ENCODE results near the gene HYAL2. TPM values are rescaled to one million over a fixed set of nuclear protein-coding genes. Genes with fewer than 3 reads are reported as not detected.
A peak's percentile ranks its signal among the peaks of the same experiment; 100 is the strongest.

The HYAL2 gene
- total RNA-seq, 1 donor from 2014 or later: 4.2 TPM

GRCh38 chr3:50358911-50359759 is 36.6 kb upstream of the HYAL2 start, which contains the start of gene TMEM115:
TMEM115 (minus strand) TSS chr3:50359521; CDS start chr3:50359063, 458 bp downstream.
- H3K36me3 Mint-ChIP-seq (ENCODE audit: low read depth): peaks cover 36% of the 10 kb centered on the region
- CTCF ChIA-PET: interaction anchor here (0.8 kb wide), 1 partner anchor 12 kb away, joined by 3 read pairs; no protein-coding TSS in a partner anchor

GRCh38 chr3:50358355-50358910 is 35.9 kb upstream of the HYAL2 start:
- DNase-seq (no peak), ATAC-seq (ENCODE audit: low read depth) (no peak)
- ChIA-PET POLR2A (interaction anchor here (1.0 kb wide), 1 partner anchor 18 kb away, joined by 3 read pairs; the partner anchor contains the start of gene RASSF1), CTCF (no interaction called here)
- Mint-ChIP-seq H3K36me3 (ENCODE audit: low read depth) (peaks cover 41% of the 10 kb centered on the region), H3K4me1 (peaks cover 48% of the 10 kb centered on the region), H3K27me3 (no peaks in the 10 kb centered on the region), H3K4me3 (peak overlapping the region; percentile 96), H3K9me3 (no peaks in the 10 kb centered on the region), H3K27ac (peak overlapping the region; percentile 78)
- intact Hi-C loops (cut with micrococcal nuclease): loop anchor here (2.0 to 10.0 kb wide), 4 partner anchors 159 to 1696 kb away; partner anchors contain the start of genes DUSP7, HEMK1 and MANF
- TF ChIP-seq, protein P1, sequence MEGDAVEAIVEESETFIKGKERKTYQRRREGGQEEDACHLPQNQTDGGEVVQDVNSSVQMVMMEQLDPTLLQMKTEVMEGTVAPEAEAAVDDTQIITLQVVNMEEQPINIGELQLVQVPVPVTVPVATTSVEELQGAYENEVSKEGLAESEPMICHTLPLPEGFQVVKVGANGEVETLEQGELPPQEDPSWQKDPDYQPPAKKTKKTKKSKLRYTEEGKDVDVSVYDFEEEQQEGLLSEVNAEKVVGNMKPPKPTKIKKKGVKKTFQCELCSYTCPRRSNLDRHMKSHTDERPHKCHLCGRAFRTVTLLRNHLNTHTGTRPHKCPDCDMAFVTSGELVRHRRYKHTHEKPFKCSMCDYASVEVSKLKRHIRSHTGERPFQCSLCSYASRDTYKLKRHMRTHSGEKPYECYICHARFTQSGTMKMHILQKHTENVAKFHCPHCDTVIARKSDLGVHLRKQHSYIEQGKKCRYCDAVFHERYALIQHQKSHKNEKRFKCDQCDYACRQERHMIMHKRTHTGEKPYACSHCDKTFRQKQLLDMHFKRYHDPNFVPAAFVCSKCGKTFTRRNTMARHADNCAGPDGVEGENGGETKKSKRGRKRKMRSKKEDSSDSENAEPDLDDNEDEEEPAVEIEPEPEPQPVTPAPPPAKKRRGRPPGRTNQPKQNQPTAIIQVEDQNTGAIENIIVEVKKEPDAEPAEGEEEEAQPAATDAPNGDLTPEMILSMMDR (IDR thresholded peaks at IDR 0.05): no peak

More at GRCh38 chr3:50358911-50359759, 36.6 kb upstream of the HYAL2 start, which contains the start of gene TMEM115:
- no peaks in the 10 kb centered on the region for H3K9me3 Mint-ChIP-seq
- intact Hi-C loops (cut with micrococcal nuclease): loop anchor here (1.0 to 10.0 kb wide), 11 partner anchors 8 to 1696 kb away; partner anchors contain the start of genes DUSP7, HEMK1, HYAL3 and IFRD2
- POLR2A ChIA-PET: interaction anchor here (0.6 to 1.6 kb wide), 7 partner anchors 9 to 58 kb away, joined by 3 to 15 read pairs (median 5); partner anchors contain the start of genes CYB561D2, NPRL2 and RASSF1
- peak; percentile 100 for ATAC-seq (ENCODE audit: low read depth)
- peak within 1 kb of the TSS; percentile 96 for H3K4me3 Mint-ChIP-seq
- DNase-seq: peak; percentile 88
- peaks cover 49% of the 10 kb centered on the region for H3K4me1 Mint-ChIP-seq
- TF ChIP-seq, protein P1 (IDR thresholded peaks at IDR 0.05): no peak
- H3K27ac Mint-ChIP-seq: peak within 1 kb of the TSS; percentile 89
- no peaks in the 10 kb centered on the region for H3K27me3 Mint-ChIP-seq

- peaks cover 50% of the 10 kb centered on the region for H3K4me1 Mint-ChIP-seq
- ChIA-PET CTCF (no interaction called here), POLR2A (interaction anchor here (1.2 to 1.3 kb wide), 2 partner anchors 17 to 20 kb away, joined by 3 to 9 read pairs; partner anchors contain the start of gene RASSF1)
- intact Hi-C loops (cut with micrococcal nuclease): loop anchor here (5.0 to 10.0 kb wide), 2 partner anchors 160 to 1697 kb away; partner anchors contain the start of gene DUSP7
- peak overlapping the region; percentile 59 for H3K4me3 Mint-ChIP-seq
- no peaks in the 10 kb centered on the region for H3K27me3 Mint-ChIP-seq
- TF ChIP-seq, protein P1 (IDR thresholded peaks at IDR 0.05): no peak
- ATAC-seq (ENCODE audit: low read depth) (no peak), DNase-seq (no peak)
- no peak overlapping the region for H3K27ac Mint-ChIP-seq
- H3K36me3 Mint-ChIP-seq (ENCODE audit: low read depth): peaks cover 48% of the 10 kb centered on the region
- no peaks in the 10 kb centered on the region for H3K9me3 Mint-ChIP-seq
These were observed 34.9 kb upstream of the HYAL2 start for GRCh38 chr3:50357481-50357880.

DNA sequence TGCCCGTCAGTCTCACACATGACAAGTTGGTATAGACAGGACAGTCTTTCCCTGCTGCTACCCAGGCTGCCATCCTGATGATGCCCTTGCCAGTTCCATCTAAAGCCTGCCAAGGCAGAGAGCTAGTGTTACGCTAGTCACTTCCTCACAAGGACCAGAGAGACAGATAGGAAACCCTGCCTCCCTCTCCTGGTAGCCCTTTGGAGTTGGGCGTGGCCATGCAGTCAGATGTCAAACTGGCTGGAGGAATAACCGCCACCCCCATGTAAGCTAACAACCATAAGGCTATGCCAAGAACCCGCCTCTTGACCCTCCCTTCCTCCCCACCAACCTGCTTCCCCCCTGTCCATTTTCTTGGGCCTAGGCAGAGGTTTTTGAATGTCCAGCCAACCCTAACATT is 34.0 kb upstream of the HYAL2 start:
- POLR2A ChIA-PET: interaction anchor here (0.9 to 1.3 kb wide), 3 partner anchors 9 to 19 kb away, joined by 3 to 9 read pairs (median 4); partner anchors contain the start of gene RASSF1
- H3K27ac Mint-ChIP-seq: peak overlapping the region; percentile 24
- H3K9me3 Mint-ChIP-seq: no peaks in the 10 kb centered on the region
- DNase-seq (no peak), ATAC-seq (ENCODE audit: low read depth) (no peak)
- H3K27me3 Mint-ChIP-seq: no peaks in the 10 kb centered on the region
- peak overlapping the region; percentile 24 for H3K4me3 Mint-ChIP-seq
- TF ChIP-seq, protein P1 (IDR thresholded peaks at IDR 0.05): no peak
- CTCF ChIA-PET: interaction anchor here (0.6 to 0.8 kb wide), 2 partner anchors 9 to 1097 kb away, joined by 4 to 5 read pairs; no protein-coding TSS in a partner anchor
- H3K4me1 Mint-ChIP-seq: peaks cover 56% of the 10 kb centered on the region
- peaks cover 48% of the 10 kb centered on the region for H3K36me3 Mint-ChIP-seq (ENCODE audit: low read depth)
- intact Hi-C loops (cut with micrococcal nuclease): loop anchor here (5.0 to 10.0 kb wide), 2 partner anchors 161 to 1698 kb away; partner anchors contain the start of gene DUSP7
